GM23248 (cell line): Measurements from ENCODE around the gene AGFG1. TPM values are rescaled to one million over a fixed set of nuclear protein-coding genes. Genes with fewer than 3 reads are reported as not detected.

Experiments
- DNase-seq: peaks from one replicate; pipeline ENCODE4 v3.0.0-alpha.2; 2015
- H2AFZ ChIP-seq: fragments of 200-600 bp; sonication (generic); 2 replicates; pipeline ENCODE4 v1.6.1; 2016; ENCODE audit warnings: antibody characterized with exemption
- H3F3A ChIP-seq: fragments of 200-600 bp; sonication (generic); 2 replicates; pipeline ENCODE4 v1.6.1; 2016; ENCODE audit warnings: mild to moderate bottlenecking, antibody characterized with exemption, mixed run types; ENCODE audit not compliant: insufficient read depth
- H3K27ac ChIP-seq: fragments of 200-600 bp; sonication (generic); 2 replicates; pipeline ENCODE4 v1.5.1; 2016; ENCODE audit warnings: mild to moderate bottlenecking
- H3K27me3 ChIP-seq: fragments of 200-600 bp; sonication (generic); replicated peaks from 2 replicates; pipeline ENCODE4 v1.6.1; 2016; ENCODE audit warnings: mild to moderate bottlenecking; ENCODE audit not compliant: insufficient read depth
- H3K36me3 ChIP-seq: fragments of 200-600 bp; sonication (generic); 2 replicates; pipeline ENCODE4 v1.6.1; 2016; ENCODE audit warnings: low read depth, mild to moderate bottlenecking
- H3K4me1 ChIP-seq: fragments of 200-600 bp; sonication (generic); 2 replicates; pipeline ENCODE4 v1.6.1; 2016; ENCODE audit warnings: mild to moderate bottlenecking; ENCODE audit not compliant: insufficient read depth
- H3K4me2 ChIP-seq: fragments of 200-600 bp; sonication (generic); one replicate; pipeline ENCODE4 v1.6.1; 2016; ENCODE audit warnings: mild to moderate bottlenecking; ENCODE audit not compliant: unreplicated experiment
- H3K4me3 ChIP-seq: fragments of 200-600 bp; sonication (generic); 2 replicates; pipeline ENCODE4 v1.5.1; 2016; ENCODE audit warnings: mild to moderate bottlenecking
- H3K79me2 ChIP-seq: fragments of 200-600 bp; sonication (generic); 2 replicates; pipeline ENCODE4 v1.6.1; 2016; ENCODE audit warnings: mild to moderate bottlenecking; ENCODE audit not compliant: insufficient read depth
- H3K9ac ChIP-seq: fragments of 200-600 bp; sonication (generic); 2 replicates; pipeline ENCODE4 v1.6.1; 2016; ENCODE audit warnings: mild to moderate bottlenecking
- H3K9me2 ChIP-seq: fragments of 200-600 bp; sonication (generic); 2 replicates; pipeline ENCODE4 v1.6.1; 2016; ENCODE audit warnings: mixed run types, mild to moderate bottlenecking, moderate library complexity; ENCODE audit not compliant: insufficient read depth
- H3K9me3 ChIP-seq: fragments of 200-600 bp; sonication (generic); one replicate; pipeline ENCODE4 v1.6.1; 2017; ENCODE audit warnings: low read depth
- H4K20me1 ChIP-seq: fragments of 200-600 bp; sonication (generic); 2 replicates; pipeline ENCODE4 v1.6.0; 2016; ENCODE audit not compliant: insufficient read depth
- EZH2 ChIP-seq: fragments of 200-600 bp; sonication (generic); IDR thresholded peaks from 2 replicates; pipeline ENCODE4 v1.6.1; 2018; ENCODE audit warnings: antibody characterized with exemption, mild to moderate bottlenecking; ENCODE audit not compliant: insufficient read depth, poor library complexity, severe bottlenecking
- EZH2phosphoT487 ChIP-seq: fragments of 200-600 bp; sonication (generic); IDR thresholded peaks from 2 replicates; pipeline ENCODE4 v1.6.1; 2018; ENCODE audit warnings: antibody characterized with exemption, moderate library complexity, mild to moderate bottlenecking, low read depth; ENCODE audit not compliant: insufficient read depth
- WGBS, 2 experiments: methylation state at CpG; one replicate each; pipeline ENCODE4 v1.1.6; 2015 to 2017; ENCODE audit warnings: low lambda C conversion rate in 2 of 2, low coverage in 1 of 2; ENCODE audit errors: missing lambda C conversion rate in 2 of 2; 5-methylcytosine and 5-hydroxymethylcytosine counted together
- in situ Hi-C: fragments of 300-500 bp; cut with MboI; formaldehyde crosslinking; loops from 2 replicates; pipeline ENCODE4 v1.15.0; 2020
- polyA plus RNA-seq: library from polyadenylated mRNA; unstranded; fragments of >200 nt; fragmentation: Nextera tagmentation; extraction: Ambion mirVana; gene quantifications from 2 replicates; pipeline ENCODE4 v1.2.1, GENCODE V29; 2016
- total RNA-seq: library from RNA; depleted of rRNA; stranded (reverse); fragments of >200 nt; shearing (Covaris generic); gene quantifications from 2 replicates; pipeline ENCODE4 v1.2.3, GENCODE V29; 2014

Gene AGFG1
- total and polyA plus RNA-seq, 2 experiments from 2014 or later: 16.5 to 144 TPM

DNA sequence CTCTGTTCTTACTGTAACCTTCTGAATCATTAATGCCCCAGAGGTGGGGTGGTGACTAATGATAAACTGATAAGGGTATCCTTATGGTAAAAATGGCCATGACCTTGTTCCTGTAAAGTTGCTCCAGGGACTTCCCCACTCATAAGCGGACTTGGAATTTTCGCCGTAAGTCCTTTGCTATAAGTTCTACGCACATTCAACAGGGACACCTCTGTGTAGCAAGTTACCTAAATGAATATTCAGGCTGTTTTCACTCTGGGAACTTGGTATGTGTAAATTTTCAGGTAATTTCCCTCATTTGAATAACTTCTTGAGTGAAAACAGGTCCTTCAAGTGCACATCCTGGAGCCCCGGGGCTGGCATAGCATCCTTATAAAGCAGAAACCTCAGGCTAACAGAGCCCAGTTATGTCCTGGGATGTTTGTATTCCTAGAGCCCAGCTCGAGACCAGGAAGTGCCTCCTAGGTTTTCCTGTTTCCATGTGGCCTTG is 9.4 kb upstream of the AGFG1 start:
- Histone ChIP-seq H3K4me2 (no peak overlapping the region), H3K4me3 (no peak overlapping the region), H3K9me3 (no peaks in the 10 kb centered on the region), H3K9me2 (no peaks in the 10 kb centered on the region), H3F3A (peaks cover 35% of the 10 kb centered on the region), H3K79me2 (no peaks in the 10 kb centered on the region), H3K27me3 (no peaks in the 10 kb centered on the region), H2AFZ (no peak overlapping the region), H3K9ac (no peak overlapping the region), H4K20me1 (no peaks in the 10 kb centered on the region), H3K36me3 (no peaks in the 10 kb centered on the region), H3K27ac (no peak overlapping the region), H3K4me1 (peaks cover 45% of the 10 kb centered on the region)
- TF ChIP-seq EZH2 (no peak), EZH2phosphoT487 (no peak)
- no peak for DNase-seq
- in situ Hi-C loops: no loop called here
- 91 to 93% methylated on average over 6 of the region's 6 CpGs for WGBS, 2 experiments

- no peak overlapping the region for H2AFZ ChIP-seq
- H3K27me3 ChIP-seq: no peaks in the 10 kb centered on the region
- no peak overlapping the region for H3K9ac ChIP-seq
- no peak overlapping the region for H3K4me2 ChIP-seq
- H3K79me2 ChIP-seq: no peaks in the 10 kb centered on the region
- H3K9me2 ChIP-seq: no peaks in the 10 kb centered on the region
- H4K20me1 ChIP-seq: no peaks in the 10 kb centered on the region
- H3K4me3 ChIP-seq: no peak overlapping the region
- TF ChIP-seq EZH2phosphoT487 (no peak), EZH2 (no peak)
- H3F3A ChIP-seq: peaks cover 38% of the 10 kb centered on the region
- no peaks in the 10 kb centered on the region for H3K9me3 ChIP-seq
- no peak for DNase-seq
- no peak overlapping the region for H3K27ac ChIP-seq
- H3K4me1 ChIP-seq: peaks cover 46% of the 10 kb centered on the region
- WGBS, 2 experiments: 79% methylated on average over 13 of the region's 13 CpGs
- in situ Hi-C loops: no loop called here
- H3K36me3 ChIP-seq: no peaks in the 10 kb centered on the region
Measured at GRCh38 chr2:227462972-227463931, 8.7 kb upstream of the AGFG1 start.

DNA sequence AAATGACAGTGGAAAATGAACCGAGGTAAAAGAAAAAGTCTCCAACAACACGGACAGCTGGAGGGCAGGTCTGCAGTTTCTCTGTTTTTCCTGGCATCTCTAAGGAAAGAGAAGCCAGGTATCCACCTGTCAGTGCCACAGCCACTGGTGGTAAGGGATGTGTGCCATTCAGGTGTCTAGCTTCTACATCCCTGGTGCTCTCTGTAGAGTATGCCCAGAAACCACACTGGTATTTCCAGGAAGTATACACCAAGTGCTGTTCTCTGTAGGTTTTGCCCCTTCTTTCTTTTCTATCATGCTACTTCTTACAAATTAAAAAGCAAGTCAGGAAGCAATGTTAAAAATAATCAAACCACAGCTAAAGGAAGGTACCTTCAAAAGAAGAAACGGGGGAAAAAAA is 7.6 kb upstream of the AGFG1 start:
- H2AFZ ChIP-seq: no peak overlapping the region
- H3K27ac ChIP-seq: no peak overlapping the region
- no peaks in the 10 kb centered on the region for H3K36me3 ChIP-seq
- TF ChIP-seq EZH2: no peak
- no peak for TF ChIP-seq EZH2phosphoT487
- H3K4me3 ChIP-seq: no peak overlapping the region
- no peak overlapping the region for H3K9ac ChIP-seq
- H3K4me1 ChIP-seq: peaks cover 46% of the 10 kb centered on the region
- no peaks in the 10 kb centered on the region for H3K27me3 ChIP-seq
- DNase-seq: no peak
- 77 to 79% methylated on average over 3 of the region's 3 CpGs for WGBS, 2 experiments
- H3K9me3 ChIP-seq: no peaks in the 10 kb centered on the region
- H3K79me2 ChIP-seq: no peaks in the 10 kb centered on the region
- peaks cover 38% of the 10 kb centered on the region for H3F3A ChIP-seq
- in situ Hi-C loops: no loop called here
- no peak overlapping the region for H3K4me2 ChIP-seq
- no peaks in the 10 kb centered on the region for H3K9me2 ChIP-seq
- H4K20me1 ChIP-seq: no peaks in the 10 kb centered on the region

DNA sequence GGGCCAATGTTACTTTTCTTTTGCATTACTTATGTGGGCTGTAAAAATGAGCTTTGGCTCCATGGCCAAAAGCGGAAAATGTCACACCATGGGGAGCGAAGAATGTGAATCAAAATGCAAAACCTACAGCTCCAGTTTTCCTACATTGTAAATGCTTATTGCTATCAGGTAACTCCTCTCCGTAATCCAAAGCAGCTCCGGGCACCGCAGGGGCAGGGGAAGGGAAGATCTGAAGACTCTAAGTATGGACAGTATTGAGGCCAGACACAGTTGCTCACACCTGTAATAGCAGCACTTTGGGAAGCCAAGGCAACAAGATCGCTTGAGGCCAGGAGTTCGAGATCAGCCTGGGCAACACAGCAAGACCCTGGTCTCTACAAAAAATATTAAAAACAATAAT is 7.1 kb upstream of the AGFG1 start:
- no peak for DNase-seq
- no peaks in the 10 kb centered on the region for H3K79me2 ChIP-seq
- no peak overlapping the region for H3K27ac ChIP-seq
- in situ Hi-C loops: no loop called here
- H3K9ac ChIP-seq: no peak overlapping the region
- no peak overlapping the region for H3K4me3 ChIP-seq
- no peaks in the 10 kb centered on the region for H3K27me3 ChIP-seq
- TF ChIP-seq EZH2: no peak
- no peak for TF ChIP-seq EZH2phosphoT487
- no peaks in the 10 kb centered on the region for H3K9me2 ChIP-seq
- no peaks in the 10 kb centered on the region for H3K36me3 ChIP-seq
- H3K4me2 ChIP-seq: no peak overlapping the region
- WGBS, 2 experiments: 92 to 94% methylated on average over 7 of the region's 7 CpGs
- no peak overlapping the region for H2AFZ ChIP-seq
- no peaks in the 10 kb centered on the region for H4K20me1 ChIP-seq
- peaks cover 37% of the 10 kb centered on the region for H3F3A ChIP-seq
- H3K4me1 ChIP-seq: peaks cover 46% of the 10 kb centered on the region
- no peaks in the 10 kb centered on the region for H3K9me3 ChIP-seq
